ENCODE data around the gene RIC1. TPM values are rescaled to one million over a fixed set of nuclear protein-coding genes. Genes with fewer than 3 reads are reported as not detected.
A peak's percentile ranks its signal among the peaks of the same experiment; 100 is the strongest.

Gene RIC1
- total RNA-seq, 1 donor, result 37.8 TPM

GRCh38 chr9:5801739-5802113 is 172.8 kb downstream of the RIC1 start:
- no peak for TF ChIP-seq CTCF (IDR thresholded peaks at IDR 0.05; ENCODE audit: insufficient read depth, low read length)
- no peak for DNase-seq (ENCODE audit: low read depth)

DNA sequence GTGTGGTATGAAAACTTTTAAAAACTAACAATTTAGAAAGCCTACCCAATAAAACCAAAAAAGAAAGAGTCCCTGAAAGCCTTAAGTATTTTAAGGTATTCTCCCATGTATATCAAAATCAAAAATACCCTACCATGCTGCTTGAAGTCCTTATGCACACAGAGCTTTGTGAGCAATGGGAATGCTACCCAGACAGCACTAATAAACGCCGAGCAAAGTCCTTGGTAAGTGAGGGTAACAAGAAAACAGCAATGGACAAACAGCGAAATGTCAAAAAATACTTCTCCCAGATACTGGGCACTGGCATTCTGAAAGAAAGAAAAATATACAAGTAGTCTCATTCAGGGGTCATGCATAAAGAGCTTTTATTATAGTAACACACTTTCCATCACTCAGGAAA is 176.6 kb downstream of the RIC1 start:
- TF ChIP-seq CTCF (IDR thresholded peaks at IDR 0.05; ENCODE audit: insufficient read depth, low read length), result no peak
- H3K4me3 ChIP-seq (ENCODE audit: low read depth, low read length), result no peak overlapping the region
- no peak for DNase-seq (ENCODE audit: low read depth)

More at GRCh38 chr9:5801739-5802113, 172.8 kb downstream of the RIC1 start:
- H3K4me3 ChIP-seq (ENCODE audit: low read depth, low read length), result no peak overlapping the region

DNA sequence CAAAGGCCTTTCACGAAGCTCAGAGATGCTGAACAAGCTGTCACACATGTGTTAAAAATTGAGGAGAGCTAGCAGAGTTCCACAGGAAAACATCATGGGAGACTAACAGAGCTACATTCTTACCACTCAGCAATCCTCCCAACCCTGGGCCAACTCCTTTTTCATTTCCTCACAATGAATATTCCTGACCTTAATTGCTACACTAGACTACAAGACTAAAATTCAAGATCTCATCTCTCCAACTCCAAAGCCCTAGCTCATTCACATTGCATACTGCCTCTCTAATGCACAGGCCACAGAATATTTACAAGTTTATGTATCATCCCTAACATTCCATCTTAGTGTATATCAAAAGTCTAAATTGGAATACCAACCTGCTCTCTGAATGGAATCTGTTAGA is 182.8 kb downstream of the RIC1 start:
- no peak for DNase-seq (ENCODE audit: low read depth)
- TF ChIP-seq CTCF (IDR thresholded peaks at IDR 0.05; ENCODE audit: insufficient read depth, low read length), result no peak
- H3K4me3 ChIP-seq (ENCODE audit: low read depth, low read length), result no peak overlapping the region

GRCh38 chr9:5813824-5814223 is 184.9 kb downstream of the RIC1 start:
- no peak for TF ChIP-seq CTCF (IDR thresholded peaks at IDR 0.05; ENCODE audit: insufficient read depth, low read length)
- DNase-seq (ENCODE audit: low read depth), result no peak
- H3K4me3 ChIP-seq (ENCODE audit: low read depth, low read length), result no peak overlapping the region

DNA sequence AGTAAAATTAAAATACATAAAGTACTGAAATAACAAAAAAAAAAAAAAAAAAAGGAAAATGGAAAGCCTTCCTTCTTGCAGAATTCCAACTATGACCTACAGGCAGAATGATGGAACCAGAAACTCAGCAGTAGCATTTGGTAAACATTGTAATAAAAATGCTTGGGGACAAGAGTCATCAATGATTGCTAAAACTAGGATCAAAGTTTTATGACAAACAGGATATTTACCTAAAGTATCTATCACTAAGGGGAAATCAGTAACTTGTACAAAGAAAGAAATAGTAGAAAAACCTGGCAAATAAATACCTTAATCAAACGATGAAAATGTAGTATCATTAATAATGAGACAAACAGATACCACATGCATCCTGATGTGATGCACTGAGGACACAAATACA is 186.6 kb downstream of the RIC1 start:
- no peak for TF ChIP-seq CTCF (IDR thresholded peaks at IDR 0.05; ENCODE audit: insufficient read depth, low read length)
- no peak overlapping the region for H3K4me3 ChIP-seq (ENCODE audit: low read depth, low read length)
- no peak for DNase-seq (ENCODE audit: low read depth)

DNA sequence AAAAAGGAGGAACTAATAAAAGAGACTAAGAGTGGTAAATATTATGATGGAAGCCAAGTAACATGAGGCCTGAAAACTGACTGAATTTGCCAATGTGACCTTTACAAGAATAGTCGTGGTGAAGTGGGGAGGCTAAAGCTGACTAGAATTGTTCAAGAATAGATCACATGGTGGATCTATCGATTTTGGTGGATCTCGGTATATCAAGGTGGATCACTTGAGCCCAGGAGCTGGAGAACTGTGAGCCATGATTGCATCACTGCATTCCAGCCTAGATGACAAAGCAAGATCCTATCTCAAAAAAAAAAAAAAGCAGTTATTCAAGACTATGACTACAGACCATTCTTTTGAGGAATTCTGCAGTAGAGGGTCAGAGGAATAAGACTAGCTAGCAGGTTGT is 189.0 kb downstream of the RIC1 start:
- no peak for TF ChIP-seq CTCF (IDR thresholded peaks at IDR 0.05; ENCODE audit: insufficient read depth, low read length)
- peak; percentile 75 for DNase-seq (ENCODE audit: low read depth)
- no peak overlapping the region for H3K4me3 ChIP-seq (ENCODE audit: low read depth, low read length)

DNA sequence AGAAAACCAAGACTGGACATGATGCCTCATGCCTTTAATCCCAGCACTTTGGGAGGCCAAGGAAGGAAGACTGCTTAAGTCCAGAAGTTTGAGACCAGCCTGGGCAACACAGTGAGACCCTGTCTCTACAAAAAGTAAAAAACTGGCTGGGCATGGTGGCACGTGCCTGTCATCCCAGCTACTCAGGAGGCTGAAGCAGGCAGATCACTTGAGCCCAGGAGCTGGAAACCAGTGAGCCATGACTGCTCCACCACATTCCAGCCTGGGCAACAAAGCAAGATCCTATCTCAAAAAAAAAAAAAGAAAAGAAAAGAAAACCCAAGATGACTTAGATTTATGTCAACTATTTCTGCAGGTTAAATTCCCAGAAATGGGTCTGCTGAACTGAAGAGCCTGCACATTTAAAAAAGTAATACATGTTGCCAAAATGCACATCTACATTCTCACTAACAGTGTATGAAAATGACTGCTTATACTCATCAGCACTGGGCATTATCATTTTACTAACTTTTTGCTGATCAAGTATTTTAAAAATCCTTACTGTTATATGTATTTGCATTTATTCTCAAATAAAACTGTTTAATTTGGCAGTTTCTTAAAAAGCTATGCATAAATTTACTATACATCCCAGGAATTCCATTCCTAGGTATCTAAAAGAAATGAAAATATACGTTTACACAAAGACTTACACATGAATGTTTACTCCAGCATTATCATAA is 189.7 kb downstream of the RIC1 start:
- TF ChIP-seq CTCF (IDR thresholded peaks at IDR 0.05; ENCODE audit: insufficient read depth, low read length), result no peak
- no peak for DNase-seq (ENCODE audit: low read depth)

More for the DNA sequence above, 189.7 kb downstream of the RIC1 start:
- no peak overlapping the region for H3K4me3 ChIP-seq (ENCODE audit: low read depth, low read length)

All from fibroblast of the aortic adventitia (primary cell).